A673 (cell line): ENCODE data around the gene UNC79. TPM values are rescaled to one million over a fixed set of nuclear protein-coding genes. Genes with fewer than 3 reads are reported as not detected.

Experiments used
- BruUV-seq: library from RNA; stranded (reverse); fragments of 400-500 nt; replicated peaks from 2 replicates; lab custom pipeline; 2021; lab: Mats Ljungman, UMichigan
- CTCF ChIA-PET: fragments of 300-600 bp; sonication (Branson Sonifier 250); formaldehyde crosslinking; loops from one replicate; lab custom pipeline; 2022; ENCODE audit warnings: antibody characterized with exemption; lab: Charles Lee
- POLR2A ChIA-PET: fragments of 300-600 bp; sonication (Branson Sonifier 250); formaldehyde crosslinking; loops from one replicate; lab custom pipeline; 2022; ENCODE audit warnings: antibody characterized with exemption; ENCODE audit not compliant: low non-redundant PET; lab: Charles Lee
- DNase-seq: peaks from one replicate; pipeline ENCODE4 v3.0.0-alpha.2; 2015; ENCODE audit warnings: low spot score
- H3K27ac ChIP-seq: fragments of 200-600 bp; sonication (generic); 2 replicates; pipeline ENCODE4 v1.5.1; 2016; ENCODE audit warnings: mixed run types, low read depth, mild to moderate bottlenecking, mixed read lengths, antibody characterized with exemption, low read length; ENCODE audit not compliant: poor library complexity, severe bottlenecking
- H3K27me3 ChIP-seq: fragments of 200-600 bp; sonication (generic); replicated peaks from 2 replicates; pipeline ENCODE4 v1.6.1; 2017; ENCODE audit warnings: mixed run types, low read depth, mild to moderate bottlenecking, mixed read lengths, antibody characterized with exemption, low read length; ENCODE audit not compliant: insufficient read depth, poor library complexity
- H3K36me3 ChIP-seq: fragments of 200-600 bp; sonication (generic); 2 replicates; pipeline ENCODE4 v1.6.1; 2016; ENCODE audit warnings: mixed run types, mild to moderate bottlenecking, mixed read lengths, antibody characterized with exemption, low read length; ENCODE audit not compliant: insufficient read depth, poor library complexity, severe bottlenecking
- H3K4me1 ChIP-seq: fragments of 200-600 bp; sonication (generic); 2 replicates; pipeline ENCODE4 v1.6.1; 2017; ENCODE audit warnings: mixed run types, mild to moderate bottlenecking, mixed read lengths, antibody characterized with exemption, low read length; ENCODE audit not compliant: insufficient read depth, poor library complexity, severe bottlenecking
- H3K4me3 ChIP-seq: fragments of 200-600 bp; sonication (generic); 2 replicates; pipeline ENCODE4 v1.5.1; 2016; ENCODE audit warnings: low read depth, mixed run types, mild to moderate bottlenecking, mixed read lengths, low read length; ENCODE audit not compliant: poor library complexity, severe bottlenecking
- H3K9me3 ChIP-seq: fragments of 200-600 bp; sonication (generic); 2 replicates; pipeline ENCODE4 v1.6.1; 2016; ENCODE audit warnings: mixed run types, low read depth, mild to moderate bottlenecking, mixed read lengths, antibody characterized with exemption, low read length; ENCODE audit not compliant: poor library complexity, severe bottlenecking
- CTCF ChIP-seq: fragments of 300-800, 200-600 bp; sonication (generic); conservative IDR thresholded peaks from 2 replicates; pipeline ENCODE4 v1.5.1; 2017; ENCODE audit warnings: low read depth, mild to moderate bottlenecking, antibody characterized with exemption, low read length, moderate library complexity, mixed read lengths
- EZH2 ChIP-seq: fragments of 200-600 bp; sonication (generic); IDR thresholded peaks from 2 replicates; pipeline ENCODE4 v1.6.1; 2017; ENCODE audit warnings: borderline replicate concordance, low read depth, mild to moderate bottlenecking, mixed read lengths, antibody characterized with exemption, low read length; ENCODE audit not compliant: poor library complexity, severe bottlenecking
- intact Hi-C: fragments of 100-400 bp; cut with micrococcal nuclease; formaldehyde crosslinking; loops from one replicate; pipeline ENCODE4 v1.10.0; 2022; ENCODE audit not compliant: unreplicated experiment
- total RNA-seq: library from RNA; stranded (reverse); gene quantifications from 2 replicates; pipeline ENCODE4 v1.2.3, GENCODE V29; 2021

The UNC79 gene
- total RNA-seq, 1 experiment from 2014 or later, result 0.15 TPM

GRCh38 chr14:93707475-93707874, 276.7 kb downstream of the UNC79 start:
- no TSS peak for BruUV-seq

DNA sequence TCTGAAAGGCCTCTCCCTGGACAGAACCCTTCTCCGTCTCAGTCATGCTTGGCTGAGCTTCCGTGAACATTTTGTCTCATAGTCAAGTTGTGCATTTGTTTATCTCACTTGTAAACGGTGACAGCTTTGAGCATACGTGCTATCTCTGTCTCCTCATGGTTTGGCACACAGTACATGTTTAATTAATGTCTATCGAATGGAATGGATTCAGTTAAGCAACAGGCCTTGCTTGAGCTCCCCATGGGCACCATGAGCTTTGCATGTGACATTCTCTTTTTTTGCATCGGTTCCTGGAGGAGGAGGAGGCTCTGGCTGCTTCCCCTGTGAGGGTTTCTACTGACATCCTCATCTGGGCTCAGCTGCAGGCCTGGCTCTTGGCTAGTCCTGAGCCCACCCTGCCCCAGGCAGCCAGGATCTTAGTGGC, 277.6 kb downstream of the UNC79 start:
- Histone ChIP-seq H3K4me1 (no peaks in the 10 kb centered on the region), H3K4me3 (no peak overlapping the region), H3K27me3 (peaks cover 10% of the 10 kb centered on the region), H3K36me3 (no peaks in the 10 kb centered on the region), H3K27ac (no peak overlapping the region), H3K9me3 (no peaks in the 10 kb centered on the region)
- TF ChIP-seq CTCF, result no peak
- TF ChIP-seq EZH2, result no peak
- BruUV-seq, result no TSS peak
- intact Hi-C loops, result no loop called here
- POLR2A ChIA-PET, result interaction anchor here (0.7 kb wide), 1 partner anchor 212 kb away, joined by 4 read pairs; no protein-coding TSS in a partner anchor
- DNase-seq, result no peak
- CTCF ChIA-PET, result no interaction called here

More at GRCh38 chr14:93707475-93707874, 276.7 kb downstream of the UNC79 start:
- TF ChIP-seq EZH2 (no peak), CTCF (no peak)
- Histone ChIP-seq H3K4me3 (no peak overlapping the region), H3K27ac (no peak overlapping the region), H3K27me3 (peaks cover 8% of the 10 kb centered on the region), H3K4me1 (no peaks in the 10 kb centered on the region), H3K9me3 (no peaks in the 10 kb centered on the region), H3K36me3 (no peaks in the 10 kb centered on the region)
- POLR2A ChIA-PET, result interaction anchor here (0.7 kb wide), 1 partner anchor 213 kb away, joined by 4 read pairs; no protein-coding TSS in a partner anchor
- DNase-seq, result no peak
- CTCF ChIA-PET, result no interaction called here
- intact Hi-C loops, result no loop called here

- CTCF ChIA-PET, result no interaction called here
- Histone ChIP-seq H3K36me3 (no peaks in the 10 kb centered on the region), H3K4me3 (no peak overlapping the region), H3K4me1 (no peaks in the 10 kb centered on the region), H3K27me3 (peaks cover 11% of the 10 kb centered on the region), H3K9me3 (no peaks in the 10 kb centered on the region), H3K27ac (no peak overlapping the region)
- DNase-seq, result no peak
- no TSS peak for BruUV-seq
- TF ChIP-seq EZH2, result no peak
- no peak for TF ChIP-seq CTCF
- intact Hi-C loops, result no loop called here
- POLR2A ChIA-PET, result no interaction called here
Measured at GRCh38 chr14:93708800-93709199, 278.1 kb downstream of the UNC79 start.
